ENCODE results near the gene PARP4.
"Not testable (repeated sequence)": the region's sequence is repeated elsewhere in the genome, so short reads cannot be mapped to it uniquely, and the experiment has no call there.

Gene PARP4

DNA sequence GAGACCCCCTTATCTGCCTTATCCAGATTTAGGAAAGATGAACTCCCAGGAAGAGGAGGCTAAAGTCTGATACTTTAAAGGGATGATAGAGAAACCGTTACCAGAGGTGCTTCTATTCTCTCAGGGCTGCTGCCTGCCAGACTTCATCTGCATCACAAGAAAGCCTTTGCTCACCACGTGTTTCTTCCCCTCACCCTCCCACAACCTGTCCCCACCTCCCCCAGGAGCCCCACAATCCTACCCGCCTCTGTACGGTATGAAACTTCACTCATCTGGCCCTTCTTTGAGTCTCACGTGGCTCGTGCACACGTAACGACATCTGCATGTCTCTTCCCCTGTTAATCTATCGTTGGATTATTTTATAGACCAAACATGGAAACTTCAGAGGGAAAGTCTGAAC, 67.7 kb downstream of the PARP4 start:
- not testable (repeated sequence) for DNase-seq

DNA sequence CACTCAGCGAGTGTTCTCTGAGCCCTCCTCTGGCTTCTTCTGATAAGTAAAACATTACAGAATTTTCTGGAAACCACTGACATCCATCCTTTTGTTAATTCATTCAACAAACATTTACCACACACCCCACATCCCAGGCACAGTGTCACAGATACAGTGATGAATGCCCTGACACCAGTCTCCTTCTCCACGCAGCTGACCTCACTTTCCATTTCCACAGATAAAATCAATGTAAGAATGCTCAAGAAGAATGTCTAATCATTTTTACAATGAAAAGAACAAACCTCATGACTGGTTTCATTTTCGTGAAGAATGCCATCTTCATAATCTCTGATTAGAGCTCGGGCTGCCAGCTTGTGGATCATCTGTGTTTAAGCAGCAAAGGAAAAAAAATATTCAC, 69.2 kb downstream of the PARP4 start:
- no peak for DNase-seq

DNA sequence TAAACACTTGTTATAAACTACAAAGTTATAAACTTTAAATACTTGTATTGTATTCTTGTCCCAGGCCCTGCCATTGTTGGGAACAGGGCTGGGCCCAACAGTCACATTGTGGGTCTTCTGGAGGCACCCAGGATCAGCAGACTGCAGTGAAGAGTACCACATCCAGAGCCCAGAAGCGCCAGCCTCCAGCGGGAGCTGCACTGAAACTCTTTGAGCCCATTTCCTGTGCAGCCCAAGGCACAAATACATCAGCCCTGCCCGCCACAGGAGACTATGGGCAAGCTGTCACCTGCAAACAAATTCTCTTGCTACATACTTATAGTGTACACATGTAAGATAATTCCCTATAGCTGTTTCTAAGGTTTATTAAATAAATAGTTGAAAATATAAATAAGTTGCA, 86.5 kb downstream of the PARP4 start:
- not testable (repeated sequence) for DNase-seq

DNA sequence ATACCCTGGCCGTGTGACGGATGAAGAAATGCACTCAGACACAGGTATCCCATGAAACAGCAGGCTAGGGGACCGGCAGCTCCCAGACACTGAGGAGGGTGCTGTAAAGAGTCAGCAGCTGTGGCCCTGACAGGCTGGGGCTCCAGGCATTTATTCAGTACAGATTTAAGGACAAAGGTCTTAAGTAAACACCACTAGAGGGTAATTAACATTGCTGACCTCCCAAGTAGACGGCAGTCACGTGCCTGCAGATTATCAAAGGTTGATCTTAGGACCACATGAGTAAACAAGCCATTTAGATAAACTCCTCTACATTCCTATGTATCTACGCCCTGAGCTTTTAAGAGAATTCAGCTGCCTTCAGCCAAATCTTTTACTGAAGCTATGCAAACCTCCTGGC, 92.9 kb downstream of the PARP4 start:
- DNase-seq: not testable (repeated sequence)

DNA sequence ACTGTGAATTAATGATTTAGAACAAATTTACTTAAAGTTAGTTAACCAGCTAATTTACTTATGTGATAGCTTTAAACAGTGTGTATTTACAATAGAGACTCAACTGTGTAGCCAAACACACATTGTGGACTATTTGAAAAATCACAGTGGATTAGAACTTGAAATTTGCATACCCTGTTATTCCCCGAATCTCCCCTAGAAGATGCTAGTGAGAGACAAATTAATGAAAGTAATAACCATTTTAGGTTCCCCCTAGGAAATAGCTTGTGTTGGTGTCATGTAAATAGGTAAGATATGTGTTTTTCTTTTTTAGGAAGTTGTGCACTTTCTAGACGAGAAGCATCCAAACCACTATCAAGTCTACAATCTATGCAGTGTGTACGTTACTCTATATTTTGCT, 104.7 kb downstream of the PARP4 start:
- DNase-seq: no peak

DNA sequence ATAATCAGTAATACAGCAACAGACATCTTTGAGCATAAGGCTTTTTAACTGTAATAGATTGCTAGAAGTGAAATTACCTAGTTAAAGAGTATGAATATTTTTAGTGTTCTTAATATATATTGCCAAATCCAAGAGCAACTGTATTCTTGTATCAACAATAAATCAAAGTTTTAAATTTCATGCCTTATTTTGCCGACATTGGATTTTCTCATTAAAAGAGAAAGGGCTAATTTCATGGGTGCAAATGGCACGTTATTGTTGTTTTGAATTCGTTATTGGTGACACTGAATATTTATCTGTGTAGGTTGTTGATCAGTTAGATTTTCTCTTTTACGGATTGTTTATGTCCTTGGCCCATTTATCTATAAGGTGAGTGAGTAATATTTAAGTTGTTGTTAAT, 106.1 kb downstream of the PARP4 start:
- DNase-seq: no peak

DNA sequence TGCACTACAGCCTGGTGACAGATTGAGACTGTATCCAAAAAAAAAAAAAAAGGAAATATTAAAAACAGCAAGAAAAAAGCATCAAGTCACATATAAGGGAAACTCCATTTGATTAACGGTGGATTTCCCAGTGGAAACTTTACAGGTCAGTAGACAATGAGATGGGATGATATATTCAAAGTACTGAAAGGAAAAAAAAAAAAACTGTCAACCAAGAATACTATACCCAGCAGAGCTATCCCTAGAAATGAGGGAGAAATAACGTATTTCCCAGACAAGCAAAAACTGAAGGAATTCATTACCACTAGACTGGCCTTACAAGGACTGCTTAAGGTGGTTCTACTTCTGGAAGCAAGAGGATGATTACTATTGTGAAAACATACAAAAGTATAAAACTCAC, 115.8 kb downstream of the PARP4 start:
- DNase-seq: no peak

DNA sequence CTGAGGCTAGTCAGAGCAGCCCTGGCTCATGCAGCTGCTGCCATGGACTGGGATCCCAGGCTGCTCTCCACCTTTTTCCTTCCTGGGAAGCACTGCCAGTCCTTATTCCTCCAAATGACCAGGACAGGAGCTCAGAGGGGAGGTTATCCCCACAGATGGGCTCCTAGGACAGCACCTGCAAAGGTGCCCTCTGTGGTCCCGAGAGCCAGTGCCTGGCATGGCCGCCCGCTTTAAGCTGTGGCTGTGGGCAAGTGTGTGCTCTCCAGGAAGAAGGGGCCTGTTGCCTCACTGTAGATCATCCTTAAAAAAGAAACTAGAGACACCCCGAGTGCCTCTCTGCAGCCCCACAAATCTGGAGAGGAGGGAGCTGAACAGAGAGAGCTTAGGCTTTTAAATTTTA, 119.6 kb downstream of the PARP4 start:
- DNase-seq: no peak

DNA sequence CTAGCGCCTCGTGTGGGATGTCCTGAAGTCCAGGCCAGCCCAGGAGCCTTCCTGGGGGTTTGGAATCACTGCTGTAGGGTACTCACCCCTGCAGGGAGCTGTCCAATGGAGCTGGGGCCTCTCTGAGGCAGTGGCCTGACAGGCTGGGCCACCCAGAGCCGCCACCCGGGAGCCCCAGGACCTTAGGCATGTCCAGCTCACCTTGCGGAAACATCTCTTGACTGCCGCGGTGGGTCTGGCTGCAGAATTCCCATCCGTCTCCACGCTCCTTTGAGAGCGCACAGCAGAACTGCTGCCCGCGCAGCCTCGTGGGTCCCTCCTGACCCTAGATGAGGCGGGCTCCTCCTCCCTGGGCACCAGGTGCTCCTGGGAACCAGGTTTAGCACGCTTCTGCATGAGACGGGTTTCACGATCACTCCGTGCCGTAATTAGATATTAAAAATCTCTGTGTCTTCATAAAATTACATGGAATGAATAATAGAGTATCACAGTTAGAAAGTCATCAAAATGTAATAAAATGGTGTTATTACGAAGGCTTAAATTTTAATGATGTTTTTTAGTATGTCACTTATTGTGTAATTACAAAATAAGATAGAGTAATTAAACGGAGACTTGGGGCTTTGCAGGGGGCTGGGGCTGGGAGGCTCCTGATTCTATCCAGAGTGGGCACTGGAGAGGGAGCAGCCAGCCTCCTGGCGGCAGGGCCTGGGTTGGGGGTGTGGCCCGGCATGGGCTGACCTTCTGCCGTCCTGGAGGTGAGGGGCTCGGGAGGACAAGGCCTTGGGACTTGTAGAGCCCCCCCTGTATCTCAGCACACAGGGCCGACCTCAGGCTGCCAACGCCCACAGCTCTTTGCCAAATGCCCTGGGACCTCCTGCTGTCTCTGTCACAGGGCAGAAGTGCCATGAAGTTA, 120.6 kb downstream of the PARP4 start:
- DNase-seq: not testable (repeated sequence)

DNA sequence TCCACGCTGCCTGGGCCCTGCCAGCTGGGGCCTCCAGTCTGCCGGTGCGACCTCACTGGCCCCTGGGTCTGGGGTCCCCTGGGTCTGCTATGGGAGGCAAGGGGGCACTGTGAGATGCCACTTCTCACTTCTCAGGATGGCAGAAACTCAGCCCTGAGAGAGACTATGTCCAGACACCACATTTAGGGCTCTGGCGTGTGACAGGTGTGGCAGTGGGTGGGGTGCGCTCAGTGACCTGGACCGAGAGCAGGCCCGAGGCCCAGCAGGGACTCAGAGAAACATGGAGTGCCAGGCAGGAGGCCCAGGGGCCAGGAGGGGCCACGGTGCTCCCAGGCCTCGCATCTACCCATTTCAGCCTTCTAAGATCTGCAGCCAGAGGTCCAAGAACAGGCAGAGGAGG, 121.8 kb downstream of the PARP4 start:
- DNase-seq: not testable (repeated sequence)

DNA sequence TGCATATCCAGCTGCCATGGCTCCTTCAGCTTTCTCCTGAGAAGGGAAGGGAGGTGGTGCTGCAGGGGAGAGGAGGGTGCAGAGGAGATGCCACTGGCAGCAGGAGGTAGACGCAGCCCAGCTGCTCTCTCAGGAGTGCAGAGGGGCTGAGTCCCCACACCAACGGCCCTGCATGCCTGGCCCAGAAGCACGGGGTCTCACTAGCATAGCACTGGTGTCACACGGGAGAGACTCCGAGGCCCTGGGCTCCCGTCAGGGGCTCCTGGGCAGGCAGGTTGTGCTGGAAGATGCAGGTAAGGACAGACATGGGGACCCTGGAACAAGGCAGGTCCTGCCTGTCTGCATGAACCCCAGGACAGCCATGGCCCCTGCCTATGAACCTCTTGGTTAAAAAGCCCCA, 123.1 kb downstream of the PARP4 start:
- DNase-seq: no peak

DNA sequence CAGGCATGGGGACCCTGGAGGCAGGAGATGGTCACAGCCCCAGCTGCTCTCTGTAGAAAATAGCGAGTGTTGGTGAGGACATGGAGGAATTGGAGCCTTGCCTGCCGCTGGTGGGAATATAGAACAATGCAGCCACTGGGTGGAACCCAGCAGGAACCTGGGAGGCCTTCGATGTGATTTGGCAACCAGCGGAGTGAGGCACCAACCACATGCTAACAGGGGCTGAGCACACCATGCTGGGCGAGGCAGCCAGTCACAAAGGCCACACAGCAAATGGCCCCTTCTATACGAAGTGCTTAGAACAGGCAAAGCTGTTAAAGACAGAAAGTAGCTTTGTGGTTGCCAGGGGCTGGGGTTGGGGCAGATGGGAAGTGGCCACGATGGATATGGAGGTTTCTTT, 123.8 kb downstream of the PARP4 start:
- not testable (repeated sequence) for DNase-seq

DNA sequence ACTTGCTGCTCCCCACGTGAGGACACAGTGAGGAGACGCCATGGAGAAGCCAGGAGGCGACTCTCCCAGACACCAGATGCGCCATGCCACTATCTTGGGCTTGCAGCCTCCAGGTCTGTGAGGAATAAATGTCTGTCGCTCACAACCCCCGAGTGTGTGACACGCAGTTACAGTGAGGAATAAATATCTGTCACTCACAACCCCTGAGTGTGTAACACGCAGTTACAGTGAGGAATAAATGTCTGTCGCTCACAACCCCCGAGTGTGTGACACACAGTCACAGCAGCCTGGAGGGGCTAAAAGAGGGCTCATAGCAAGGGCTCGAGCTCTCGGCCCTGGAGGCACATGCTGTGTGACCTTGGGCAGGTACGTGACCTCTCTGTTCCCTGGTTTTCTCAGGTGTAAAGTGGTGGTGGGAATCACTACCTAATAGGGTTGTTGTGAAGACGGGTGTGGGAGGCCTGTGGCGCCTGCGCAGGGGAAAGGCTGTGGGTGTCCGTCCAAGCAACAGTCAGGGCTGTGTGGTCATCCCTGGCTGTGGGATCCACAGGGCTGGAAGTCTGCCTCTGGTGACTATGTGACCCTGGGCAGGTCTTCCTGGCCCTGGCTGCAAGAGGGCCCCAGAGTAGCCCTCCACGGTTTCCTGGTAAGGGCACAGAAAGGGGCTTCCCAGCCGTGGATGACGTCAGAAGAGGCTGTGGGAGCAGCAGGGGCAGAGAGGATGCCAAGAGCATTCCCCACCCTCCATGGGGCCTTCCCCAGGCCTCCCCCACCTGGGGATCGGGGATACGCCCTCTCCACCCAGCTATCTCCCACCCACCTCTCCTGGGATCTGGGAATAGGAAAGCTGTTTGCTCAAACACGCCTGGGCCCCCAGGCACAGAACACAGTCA, 125.5 kb downstream of the PARP4 start:
- DNase-seq: no peak

DNA sequence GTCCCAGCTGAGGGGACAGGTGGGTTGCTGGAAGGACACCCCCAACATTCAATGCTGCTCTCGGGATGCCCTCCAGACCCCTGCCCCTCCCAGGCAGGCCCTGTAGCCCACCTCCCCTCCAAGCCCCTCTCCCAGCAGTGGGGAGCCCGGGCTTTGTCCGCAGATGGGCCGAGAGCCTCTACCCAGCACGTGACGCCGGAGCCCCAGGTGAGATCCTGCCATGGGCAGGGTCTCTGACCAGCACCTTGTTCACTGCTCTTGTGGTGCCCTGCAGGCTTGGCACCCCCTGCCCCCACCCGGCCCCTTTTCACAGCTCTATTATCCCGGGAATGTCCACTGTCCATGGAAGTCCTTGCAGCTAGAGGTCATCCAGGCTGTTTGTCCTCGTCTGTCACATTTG, 126.7 kb downstream of the PARP4 start:
- no peak for DNase-seq

DNA sequence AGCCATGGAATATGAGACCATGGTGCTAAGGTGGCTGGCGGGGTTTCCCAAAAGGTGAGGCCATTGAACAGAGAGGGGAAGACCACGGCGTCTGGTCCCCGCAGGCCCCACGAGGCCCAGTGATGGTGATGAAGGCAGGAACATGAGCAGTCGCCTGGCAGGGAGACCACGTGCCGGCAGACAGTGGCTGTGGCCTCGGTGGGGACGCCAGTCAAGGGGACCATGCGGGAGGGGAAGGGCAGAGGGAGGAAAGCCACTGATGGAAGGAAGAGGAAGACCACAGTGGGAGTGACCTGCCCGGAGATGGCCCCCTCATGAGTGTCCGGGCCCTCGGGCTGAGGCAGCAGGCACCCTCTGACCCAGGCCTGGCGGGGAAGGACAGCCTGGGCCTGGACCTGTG, 127.6 kb downstream of the PARP4 start:
- DNase-seq: not testable (repeated sequence)

DNA sequence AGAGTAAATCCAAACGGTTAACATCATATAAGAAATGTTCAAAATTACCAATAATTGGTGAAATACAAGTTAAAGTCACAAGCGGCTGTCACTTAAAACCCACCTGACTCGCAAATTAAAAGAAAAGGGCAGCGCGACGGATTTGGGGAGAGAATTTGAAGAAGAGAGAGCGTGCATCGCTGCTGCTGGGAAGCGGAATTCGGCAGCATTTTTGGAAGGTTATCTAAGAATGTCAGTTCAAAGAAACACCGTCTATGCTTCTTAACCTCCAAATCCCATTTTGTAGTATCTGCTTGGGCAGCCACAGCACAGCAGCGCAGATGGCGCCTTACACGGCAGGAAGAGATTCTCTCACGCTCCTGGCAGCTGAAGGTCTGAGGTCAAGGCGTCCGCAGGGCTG, 128.5 kb downstream of the PARP4 start:
- DNase-seq: not testable (repeated sequence)

DNA sequence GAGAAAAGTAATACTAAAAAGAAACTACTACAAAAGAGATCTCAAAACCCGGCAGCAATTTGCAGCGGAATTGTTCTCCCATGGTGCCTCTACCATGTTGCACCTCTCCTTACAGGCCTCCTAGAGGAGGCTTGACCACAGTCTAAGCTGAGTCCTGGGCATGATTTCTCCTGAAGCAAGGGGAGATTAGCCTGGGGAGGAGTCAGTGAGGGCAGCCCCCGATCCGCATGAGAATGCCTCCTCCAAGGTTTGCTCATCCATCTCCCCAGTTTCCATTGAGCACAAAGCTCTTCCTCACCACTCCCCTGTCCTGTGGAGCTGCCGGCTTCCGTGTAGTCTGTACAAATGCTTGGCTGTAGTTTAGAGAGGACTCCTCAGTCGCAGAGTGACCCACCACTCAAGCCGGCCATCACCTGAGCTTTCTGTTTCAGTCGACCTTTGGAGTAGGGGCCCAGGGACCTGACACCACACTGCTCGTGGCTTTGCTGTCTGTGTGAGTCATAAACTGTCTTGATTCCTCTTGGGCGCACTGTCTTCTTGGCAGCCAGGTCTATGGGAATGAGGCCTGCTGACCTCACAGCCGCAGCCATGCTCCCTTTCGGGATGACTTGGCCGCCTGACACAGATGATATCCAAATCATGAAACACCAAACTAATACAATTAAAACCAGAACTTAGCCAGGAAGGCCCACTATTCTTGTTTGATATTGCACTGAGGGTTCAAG, 130.9 kb downstream of the PARP4 start:
- DNase-seq: no peak

DNA sequence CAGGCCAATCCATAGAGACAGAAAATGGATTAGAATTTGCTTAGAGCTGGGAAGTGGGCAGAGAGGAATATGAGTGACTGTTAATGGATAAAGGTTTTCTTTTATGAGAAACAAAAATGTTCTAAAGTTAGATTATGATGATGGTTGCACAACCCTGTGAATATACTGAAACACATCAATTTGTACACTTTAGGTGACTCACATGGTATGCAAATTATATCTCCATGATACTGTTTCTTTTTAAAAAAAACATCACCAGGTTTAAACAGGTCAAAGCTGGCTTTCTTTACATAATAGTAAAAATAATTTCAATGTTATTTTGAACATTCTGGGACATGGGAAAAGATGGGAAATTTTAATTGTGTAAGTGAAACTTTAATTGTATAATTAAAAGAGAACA, 131.7 kb downstream of the PARP4 start:
- DNase-seq: not testable (repeated sequence)

DNA sequence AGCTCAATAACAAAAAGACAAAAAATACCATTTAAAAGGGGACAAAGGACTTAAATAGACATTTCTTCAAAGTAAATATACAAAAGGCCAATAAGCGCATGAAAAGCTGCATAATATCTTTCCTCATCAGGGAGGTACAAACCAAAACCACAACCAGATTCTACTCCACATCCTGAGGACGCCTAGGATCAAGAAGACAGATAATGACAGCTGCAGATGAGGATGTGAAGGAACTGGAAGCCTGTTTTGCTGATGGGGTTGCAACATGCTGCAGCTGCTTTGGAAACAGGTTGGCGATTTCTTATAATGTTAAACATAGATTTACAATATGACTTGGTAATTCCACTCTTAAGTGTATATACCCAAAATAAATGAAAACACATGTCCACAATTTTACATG, 132.4 kb downstream of the PARP4 start:
- DNase-seq: not testable (repeated sequence)

DNA sequence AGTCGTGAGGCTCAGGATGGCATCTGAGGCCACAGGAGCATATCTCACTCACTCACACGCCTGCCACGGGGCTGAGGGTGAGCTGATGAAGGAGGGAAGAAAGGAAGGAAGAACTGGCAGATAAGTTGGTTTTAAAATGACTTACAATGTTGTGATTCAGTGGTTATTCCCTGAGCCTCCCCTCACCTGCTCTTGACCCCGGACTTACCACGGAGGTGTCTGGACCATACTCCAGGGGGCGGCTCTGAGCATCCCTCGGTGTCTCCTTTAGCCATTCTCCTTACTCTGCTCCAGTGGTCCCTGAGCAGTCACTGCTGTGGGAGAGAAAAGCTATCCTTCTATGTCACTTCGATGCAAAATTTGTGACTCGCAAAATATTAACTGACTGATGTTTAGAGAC, 141.3 kb downstream of the PARP4 start:
- not testable (repeated sequence) for DNase-seq

All from stimulated activated CD4-positive, alpha-beta T cell treated with anti-CD3 and anti-CD28 coated beads, Interleukin-4, amount 100 ng/mL, for 24 hours (primary cell).